ENCODE measurements around the gene SNX6.

GRCh38 chr14:34668111-34668510 lies 38.2 kb upstream of the SNX6 start:
- TF ChIP-seq, protein P1, sequence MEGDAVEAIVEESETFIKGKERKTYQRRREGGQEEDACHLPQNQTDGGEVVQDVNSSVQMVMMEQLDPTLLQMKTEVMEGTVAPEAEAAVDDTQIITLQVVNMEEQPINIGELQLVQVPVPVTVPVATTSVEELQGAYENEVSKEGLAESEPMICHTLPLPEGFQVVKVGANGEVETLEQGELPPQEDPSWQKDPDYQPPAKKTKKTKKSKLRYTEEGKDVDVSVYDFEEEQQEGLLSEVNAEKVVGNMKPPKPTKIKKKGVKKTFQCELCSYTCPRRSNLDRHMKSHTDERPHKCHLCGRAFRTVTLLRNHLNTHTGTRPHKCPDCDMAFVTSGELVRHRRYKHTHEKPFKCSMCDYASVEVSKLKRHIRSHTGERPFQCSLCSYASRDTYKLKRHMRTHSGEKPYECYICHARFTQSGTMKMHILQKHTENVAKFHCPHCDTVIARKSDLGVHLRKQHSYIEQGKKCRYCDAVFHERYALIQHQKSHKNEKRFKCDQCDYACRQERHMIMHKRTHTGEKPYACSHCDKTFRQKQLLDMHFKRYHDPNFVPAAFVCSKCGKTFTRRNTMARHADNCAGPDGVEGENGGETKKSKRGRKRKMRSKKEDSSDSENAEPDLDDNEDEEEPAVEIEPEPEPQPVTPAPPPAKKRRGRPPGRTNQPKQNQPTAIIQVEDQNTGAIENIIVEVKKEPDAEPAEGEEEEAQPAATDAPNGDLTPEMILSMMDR (IDR thresholded peaks at IDR 0.05 in 2 of 3, conservative IDR thresholded peaks at IDR 0.05 in 1 of 3; ENCODE audit: borderline replicate concordance in 1 of 3, insufficient read depth in 1 of 3, low read depth in 2 of 3, low read length in 2 of 3): no peak
- TF ChIP-seq REST (IDR thresholded peaks at IDR 0.05; ENCODE audit: low read depth) (no peak), CEBPB (IDR thresholded peaks at IDR 0.05; ENCODE audit: low read depth) (no peak), ELF1 (IDR thresholded peaks at IDR 0.05; ENCODE audit: borderline replicate concordance, low read depth) (no peak), POLR2A (IDR thresholded peaks at IDR 0.05; ENCODE audit: borderline replicate concordance, extremely low read depth, insufficient read depth, insufficient read length) (no peak), RAD21 (IDR thresholded peaks at IDR 0.05; ENCODE audit: low read depth) (no peak), JUND (IDR thresholded peaks at IDR 0.05) (no peak), EGR1 (IDR thresholded peaks at IDR 0.05; ENCODE audit: low read depth) (no peak), POLR2AphosphoS5 (IDR thresholded peaks at IDR 0.05; ENCODE audit: low read depth, low read length) (no peak), SP1 (IDR thresholded peaks at IDR 0.05; ENCODE audit: low read depth) (no peak), YY1 (IDR thresholded peaks at IDR 0.05; ENCODE audit: extremely low read depth, insufficient replicate concordance, low read depth, low read length) (no peak), ZFX (IDR thresholded peaks at IDR 0.05) (no peak), EZH2 (IDR thresholded peaks at IDR 0.05) (no peak)
- TF ChIP-seq, protein P2, sequence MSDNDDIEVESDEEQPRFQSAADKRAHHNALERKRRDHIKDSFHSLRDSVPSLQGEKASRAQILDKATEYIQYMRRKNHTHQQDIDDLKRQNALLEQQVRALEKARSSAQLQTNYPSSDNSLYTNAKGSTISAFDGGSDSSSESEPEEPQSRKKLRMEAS (IDR thresholded peaks at IDR 0.05): no peak
